ENCODE results near the gene ANKRD18B. TPM values are rescaled to one million over a fixed set of nuclear protein-coding genes. Genes with fewer than 3 reads are reported as not detected.
"Not testable (repeated sequence)": the region's sequence is repeated elsewhere in the genome, so short reads cannot be mapped to it uniquely, and the experiment has no call there.

ANKRD18B gene
- total and polyA plus RNA-seq, 10 of the 15 experiments (the other 5 are each of a cell fraction or from before 2014, with no cell fraction given) = not detected

GRCh38 chr9:33579996-33580395 lies 55.9 kb downstream of the ANKRD18B start:
- H3K9ac ChIP-seq (ENCODE audit: control insufficient read depth, insufficient read depth, low read length); ATAC-seq; H4K20me1 ChIP-seq (ENCODE audit: control insufficient read depth, insufficient read depth); in situ Hi-C loops (cut with MboI); H3K9me3 ChIP-seq (replicated peaks; ENCODE audit: control insufficient read depth, insufficient read depth, low read length); BruUV-seq (replicated peaks); H3K79me2 ChIP-seq (ENCODE audit: control insufficient read depth, insufficient read depth, low read length); SMC1A ChIA-PET (ENCODE audit: uncharacterized antibody, unreplicated experiment); intact Hi-C loops (cut with micrococcal nuclease; ENCODE audit: unreplicated experiment); H3K27me3 ChIP-seq (replicated peaks in 1 of 2; ENCODE audit: control insufficient read depth in 2 of 2, insufficient read depth in 2 of 2, low read length in 1 of 2); FAIRE-seq; H2AFZ ChIP-seq (ENCODE audit: control insufficient read depth, low read depth, low read length); H3K4me3 ChIP-seq; H3K4me1 ChIP-seq (ENCODE audit: control insufficient read depth, insufficient read depth, low read length); H3K36me3 ChIP-seq (ENCODE audit: control insufficient read depth in 2 of 2, insufficient read depth in 2 of 2, low read length in 1 of 2); H3K4me2 ChIP-seq (ENCODE audit: control insufficient read depth, insufficient read depth); H3K27ac ChIP-seq (ENCODE audit: control insufficient read depth, insufficient read depth); DNase-seq (ENCODE audit: low read depth, low spot score); CTCF ChIA-PET; POLR2A ChIA-PET; RAD21 ChIA-PET (ENCODE audit: unreplicated experiment): not testable (repeated sequence)
- 7% methylated on average over 1 of the region's 1 CpG for WGBS (ENCODE audit: insufficient coverage, insufficient replicate concordance, low lambda C conversion rate, missing lambda C conversion rate)

- H4K20me1 ChIP-seq (ENCODE audit: control insufficient read depth, insufficient read depth); H3K4me3 ChIP-seq; ATAC-seq; H3K36me3 ChIP-seq (ENCODE audit: control insufficient read depth in 2 of 2, insufficient read depth in 2 of 2, low read length in 1 of 2); BruUV-seq (replicated peaks); H3K27ac ChIP-seq (ENCODE audit: control insufficient read depth, insufficient read depth); RAD21 ChIA-PET (ENCODE audit: unreplicated experiment); H3K9ac ChIP-seq (ENCODE audit: control insufficient read depth, insufficient read depth, low read length); H3K4me2 ChIP-seq (ENCODE audit: control insufficient read depth, insufficient read depth); FAIRE-seq; H3K4me1 ChIP-seq (ENCODE audit: control insufficient read depth, insufficient read depth, low read length); intact Hi-C loops (cut with micrococcal nuclease; ENCODE audit: unreplicated experiment); POLR2A ChIA-PET; H3K27me3 ChIP-seq (replicated peaks in 1 of 2; ENCODE audit: control insufficient read depth in 2 of 2, insufficient read depth in 2 of 2, low read length in 1 of 2); H3K9me3 ChIP-seq (replicated peaks; ENCODE audit: control insufficient read depth, insufficient read depth, low read length); SMC1A ChIA-PET (ENCODE audit: uncharacterized antibody, unreplicated experiment); CTCF ChIA-PET; H2AFZ ChIP-seq (ENCODE audit: control insufficient read depth, low read depth, low read length); in situ Hi-C loops (cut with MboI); H3K79me2 ChIP-seq (ENCODE audit: control insufficient read depth, insufficient read depth, low read length); DNase-seq (ENCODE audit: low read depth, low spot score): not testable (repeated sequence)
- 0% methylated on average over 2 of the region's 2 CpGs for WGBS (ENCODE audit: insufficient coverage, insufficient replicate concordance, low lambda C conversion rate, missing lambda C conversion rate)
Measured at GRCh38 chr9:33582686-33583085, 58.6 kb downstream of the ANKRD18B start.

GRCh38 chr9:33586128-33586527 lies 62.1 kb downstream of the ANKRD18B start:
- BruUV-seq (replicated peaks); DNase-seq (ENCODE audit: low read depth, low spot score); H3K27ac ChIP-seq (ENCODE audit: control insufficient read depth, insufficient read depth); H3K27me3 ChIP-seq (replicated peaks in 1 of 2; ENCODE audit: control insufficient read depth in 2 of 2, insufficient read depth in 2 of 2, low read length in 1 of 2); H3K4me2 ChIP-seq (ENCODE audit: control insufficient read depth, insufficient read depth); intact Hi-C loops (cut with micrococcal nuclease; ENCODE audit: unreplicated experiment); H3K4me3 ChIP-seq; H3K9ac ChIP-seq (ENCODE audit: control insufficient read depth, insufficient read depth, low read length); H2AFZ ChIP-seq (ENCODE audit: control insufficient read depth, low read depth, low read length); FAIRE-seq; SMC1A ChIA-PET (ENCODE audit: uncharacterized antibody, unreplicated experiment); H3K4me1 ChIP-seq (ENCODE audit: control insufficient read depth, insufficient read depth, low read length); H3K36me3 ChIP-seq (ENCODE audit: control insufficient read depth in 2 of 2, insufficient read depth in 2 of 2, low read length in 1 of 2); CTCF ChIA-PET; H3K9me3 ChIP-seq (replicated peaks; ENCODE audit: control insufficient read depth, insufficient read depth, low read length); H3K79me2 ChIP-seq (ENCODE audit: control insufficient read depth, insufficient read depth, low read length); POLR2A ChIA-PET; RAD21 ChIA-PET (ENCODE audit: unreplicated experiment); in situ Hi-C loops (cut with MboI); H4K20me1 ChIP-seq (ENCODE audit: control insufficient read depth, insufficient read depth); ATAC-seq: not testable (repeated sequence)
- no CpG with 5 or more reads among the region's 1 CpG for WGBS (ENCODE audit: insufficient coverage, insufficient replicate concordance, low lambda C conversion rate, missing lambda C conversion rate)

GRCh38 chr9:33587799-33588198 lies 63.7 kb downstream of the ANKRD18B start:
- H3K4me2 ChIP-seq (ENCODE audit: control insufficient read depth, insufficient read depth); H2AFZ ChIP-seq (ENCODE audit: control insufficient read depth, low read depth, low read length); FAIRE-seq; intact Hi-C loops (cut with micrococcal nuclease; ENCODE audit: unreplicated experiment); H3K9ac ChIP-seq (ENCODE audit: control insufficient read depth, insufficient read depth, low read length); POLR2A ChIA-PET; H3K9me3 ChIP-seq (replicated peaks; ENCODE audit: control insufficient read depth, insufficient read depth, low read length); CTCF ChIA-PET; H3K4me3 ChIP-seq; H3K27me3 ChIP-seq (replicated peaks in 1 of 2; ENCODE audit: control insufficient read depth in 2 of 2, insufficient read depth in 2 of 2, low read length in 1 of 2); H4K20me1 ChIP-seq (ENCODE audit: control insufficient read depth, insufficient read depth); BruUV-seq (replicated peaks); H3K4me1 ChIP-seq (ENCODE audit: control insufficient read depth, insufficient read depth, low read length); DNase-seq (ENCODE audit: low read depth, low spot score); SMC1A ChIA-PET (ENCODE audit: uncharacterized antibody, unreplicated experiment); in situ Hi-C loops (cut with MboI); H3K79me2 ChIP-seq (ENCODE audit: control insufficient read depth, insufficient read depth, low read length); ATAC-seq; H3K36me3 ChIP-seq (ENCODE audit: control insufficient read depth in 2 of 2, insufficient read depth in 2 of 2, low read length in 1 of 2); H3K27ac ChIP-seq (ENCODE audit: control insufficient read depth, insufficient read depth); RAD21 ChIA-PET (ENCODE audit: unreplicated experiment): not testable (repeated sequence)
- no CpG with 5 or more reads among the region's 2 CpGs for WGBS (ENCODE audit: insufficient coverage, insufficient replicate concordance, low lambda C conversion rate, missing lambda C conversion rate)

All from GM12878 (cell line).